GM19438 (cell line): Measurements from ENCODE around the gene TTC7B.

Experiments
- ATAC-seq: cut with Tn5 transposase; IDR thresholded peaks from one replicate; pipeline ENCODE4 v1.9.1; 2021; ENCODE audit warnings: low read depth; ENCODE audit not compliant: unreplicated experiment

The TTC7B gene

GRCh38 chr14:90520326-90520725 lies 295.9 kb downstream of the TTC7B start:
- no peak for ATAC-seq

DNA sequence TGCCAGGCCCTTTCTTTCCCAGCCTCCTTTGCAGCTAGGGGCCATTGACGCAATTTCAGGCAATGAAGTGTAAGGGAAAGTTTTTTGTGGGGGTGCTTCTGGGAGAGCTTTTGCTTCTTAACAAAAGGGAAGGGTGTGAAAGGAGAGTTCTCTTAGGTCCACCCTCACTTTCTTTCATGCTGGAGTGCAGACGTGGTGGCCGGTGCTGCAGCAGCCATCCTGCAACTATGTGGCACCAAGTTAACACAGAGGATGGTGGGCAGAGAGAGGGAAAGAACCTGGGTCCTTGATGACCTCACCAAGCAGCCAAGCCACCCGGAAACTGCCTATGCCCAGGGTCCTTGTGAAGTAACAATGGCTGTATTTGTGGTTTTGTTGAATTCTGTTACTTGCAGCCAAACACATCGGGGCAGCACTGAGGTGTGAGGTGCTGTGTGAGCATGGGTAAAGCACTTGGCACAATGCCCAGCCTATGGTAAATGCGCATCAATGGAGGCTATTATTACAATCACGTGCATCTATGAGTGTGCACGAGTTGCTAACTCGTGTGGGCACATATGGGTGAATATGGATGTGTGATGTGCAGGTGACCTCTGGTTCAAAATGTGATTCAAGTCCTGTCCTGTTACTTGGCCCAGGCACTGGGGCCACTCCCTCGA lies 296.8 kb downstream of the TTC7B start:
- ATAC-seq = no peak

DNA sequence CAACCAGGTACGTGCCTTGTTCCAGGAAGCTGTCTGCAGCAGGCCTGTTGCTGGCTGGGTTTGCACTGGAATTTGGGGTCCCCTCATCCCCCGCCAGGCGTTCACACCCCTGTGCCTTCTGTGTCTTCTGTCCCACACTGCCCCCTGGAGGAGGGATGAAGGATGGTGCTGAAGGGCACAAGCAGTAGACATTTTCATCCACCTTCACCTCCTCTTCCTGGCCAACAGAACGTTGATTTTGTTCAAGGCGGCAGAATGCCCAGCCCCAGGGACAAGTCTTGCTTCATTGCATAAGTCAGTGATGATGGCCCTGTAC lies 297.3 kb downstream of the TTC7B start:
- no peak for ATAC-seq

DNA sequence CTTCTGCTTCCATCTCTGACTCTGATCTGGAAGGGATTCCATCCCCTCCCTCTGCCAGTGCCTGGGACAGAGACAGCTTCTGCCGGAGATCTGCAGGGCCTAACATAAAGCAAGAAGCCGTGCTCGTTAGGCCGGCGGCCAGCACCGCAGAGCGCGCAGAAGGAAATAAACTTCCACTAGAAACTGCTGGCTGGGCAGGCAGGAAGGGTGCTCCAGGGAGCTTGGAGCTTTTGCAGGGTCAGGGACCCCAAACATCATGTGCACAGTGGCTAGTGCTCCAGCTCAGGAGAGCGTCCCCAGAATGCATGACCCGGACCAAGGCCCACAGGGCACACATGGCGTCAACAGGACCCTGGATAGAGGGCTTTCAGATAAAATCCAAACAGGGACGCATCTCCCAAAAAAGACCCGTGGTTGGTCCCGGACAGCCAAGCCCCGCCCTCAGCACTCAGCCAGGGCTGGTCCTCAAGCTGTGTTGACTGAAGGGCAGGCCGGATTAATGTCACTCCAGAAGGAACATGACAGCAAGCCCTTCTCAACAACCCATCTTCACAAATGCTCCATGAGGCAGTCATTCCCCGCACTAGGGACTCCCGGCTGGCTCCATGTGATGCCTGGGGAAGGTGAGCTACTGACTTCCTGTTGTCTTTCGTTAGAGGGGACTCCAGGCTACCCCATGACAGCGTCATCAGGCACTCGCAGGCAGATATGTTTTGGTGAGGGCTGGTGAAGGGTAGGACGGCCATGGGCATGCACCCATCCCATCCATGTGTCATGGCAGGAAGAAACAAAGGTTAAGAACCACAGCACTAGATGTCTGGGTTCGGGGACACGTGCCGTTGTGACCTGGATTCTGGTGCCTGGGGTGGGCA lies 297.9 kb downstream of the TTC7B start:
- ATAC-seq = no peak

DNA sequence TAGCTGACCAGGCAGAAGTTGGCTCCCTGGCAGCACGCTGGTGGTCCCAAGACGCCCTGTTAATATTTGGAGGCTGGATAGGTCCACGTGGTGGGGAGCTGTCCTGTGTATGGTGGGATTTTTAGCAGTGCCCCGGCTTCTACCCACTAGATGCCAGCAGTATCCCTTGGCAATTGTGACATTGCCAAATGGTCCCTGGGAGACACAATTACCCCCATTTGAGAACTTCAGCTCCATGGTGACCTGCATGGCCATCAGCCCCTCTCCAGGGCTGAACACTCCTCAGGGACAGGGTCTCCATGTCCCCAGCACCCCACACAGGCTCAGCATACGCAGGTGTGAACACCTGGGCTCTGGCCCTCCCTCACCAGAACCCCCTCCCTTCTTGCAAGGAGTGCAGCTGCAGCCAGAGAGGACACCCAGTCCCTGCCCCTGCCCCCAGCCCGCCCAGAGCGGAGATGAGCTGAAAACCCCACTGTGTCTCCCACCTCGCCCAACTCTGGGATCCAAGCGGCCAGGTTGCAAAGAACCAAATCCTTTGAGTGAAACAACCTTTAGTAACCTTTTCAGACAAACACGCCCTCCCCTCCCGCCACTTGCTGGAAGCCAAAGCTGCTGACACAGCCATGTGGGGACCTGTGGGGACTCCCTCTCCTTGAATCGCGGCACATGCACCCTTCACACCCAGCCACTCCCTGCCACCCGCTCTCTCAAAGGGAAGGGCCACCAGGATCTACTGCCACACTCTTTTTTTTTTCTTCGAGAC lies 299.0 kb downstream of the TTC7B start:
- ATAC-seq = no peak

DNA sequence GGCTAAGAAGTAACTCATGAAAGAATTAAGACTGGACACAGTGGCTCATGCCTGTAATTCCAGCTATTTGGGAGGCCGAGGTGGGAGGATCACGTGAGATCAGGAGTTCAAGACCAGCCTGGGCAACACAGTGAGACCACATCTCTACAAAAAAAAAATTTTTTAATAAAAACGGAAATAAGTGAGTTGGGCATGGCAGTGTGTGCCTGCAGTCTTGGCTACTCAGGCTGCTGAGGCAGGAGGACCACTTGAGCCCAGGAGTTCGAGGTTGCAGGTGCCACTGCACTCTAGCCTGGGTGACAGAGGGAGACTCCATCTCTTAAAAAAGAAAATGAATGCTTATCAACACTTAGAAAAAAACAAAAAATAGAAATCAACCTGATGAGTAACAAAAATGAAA lies 301.7 kb downstream of the TTC7B start:
- ATAC-seq = no peak

GRCh38 chr14:90514015-90514398 lies 302.2 kb downstream of the TTC7B start:
- no peak for ATAC-seq

DNA sequence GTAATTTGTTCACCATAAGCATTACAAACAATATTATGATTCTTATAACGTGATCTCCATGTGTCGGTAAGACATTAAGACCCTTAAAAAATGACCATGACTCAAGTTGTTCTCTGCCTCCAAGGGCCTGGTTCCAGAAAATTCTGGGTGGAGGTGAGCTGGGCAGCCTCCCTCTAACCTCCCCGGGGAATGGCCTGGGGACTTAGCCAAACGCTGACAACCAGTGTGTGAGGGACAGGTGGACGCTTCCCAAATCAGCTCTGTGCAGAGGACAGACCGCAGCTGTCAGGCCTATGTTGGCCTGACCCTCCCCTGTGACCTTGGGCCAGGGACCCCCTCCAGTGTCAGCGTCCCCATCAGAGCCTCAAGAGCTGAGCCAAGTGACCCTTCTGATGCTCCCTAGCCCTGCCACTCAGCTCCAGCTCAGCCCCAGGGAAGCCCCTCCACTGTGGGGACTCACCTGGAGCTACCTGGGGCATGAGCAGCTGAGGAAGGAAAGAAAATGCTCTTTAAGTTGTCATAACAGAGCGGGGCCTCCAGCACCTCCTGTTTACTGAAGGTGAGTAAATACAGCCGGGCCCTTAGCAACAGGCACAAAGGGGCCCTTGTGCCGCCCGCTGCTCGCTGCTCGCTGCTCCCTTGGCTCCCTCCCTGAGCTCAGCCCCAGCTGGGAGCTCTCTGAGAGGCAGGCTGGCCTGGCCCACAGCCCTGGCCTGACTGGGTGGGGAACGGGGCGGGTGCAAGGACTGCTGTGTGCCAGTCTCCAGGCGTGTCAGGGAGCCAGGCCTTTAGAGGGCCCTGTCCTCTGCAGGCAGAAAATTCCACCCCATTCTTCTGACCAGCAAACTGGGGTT lies 302.8 kb downstream of the TTC7B start:
- no peak for ATAC-seq

GRCh38 chr14:90512329-90512991 lies 303.8 kb downstream of the TTC7B start:
- ATAC-seq = no peak

DNA sequence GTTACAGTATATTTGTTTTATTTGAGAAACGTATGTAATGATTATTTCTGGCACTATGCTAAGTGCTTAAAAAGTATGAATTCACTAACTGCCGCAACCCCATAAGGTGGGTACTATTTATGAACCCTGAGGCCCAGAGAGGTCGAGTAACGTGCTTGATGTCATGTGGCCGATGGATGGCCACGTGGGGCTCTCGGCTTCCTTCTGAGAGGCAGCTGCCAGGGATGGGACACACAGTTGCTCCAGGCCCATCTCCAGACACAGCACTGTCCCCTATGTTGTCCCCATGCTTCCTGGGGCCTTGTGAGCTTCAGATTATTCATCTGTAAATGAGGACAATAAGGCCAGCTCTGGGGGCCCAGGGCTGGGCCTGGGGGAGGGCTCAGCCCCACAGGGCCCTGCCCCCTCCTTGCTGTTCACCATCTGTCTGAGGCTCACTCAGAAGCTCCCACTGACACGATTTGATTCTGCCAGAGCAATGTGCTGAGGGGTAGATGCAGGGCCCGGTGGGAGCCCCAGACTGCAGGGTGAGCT lies 304.4 kb downstream of the TTC7B start:
- ATAC-seq = no peak

- ATAC-seq = no peak
These were observed 305.0 kb downstream of the TTC7B start for GRCh38 chr14:90511252-90511651.

DNA sequence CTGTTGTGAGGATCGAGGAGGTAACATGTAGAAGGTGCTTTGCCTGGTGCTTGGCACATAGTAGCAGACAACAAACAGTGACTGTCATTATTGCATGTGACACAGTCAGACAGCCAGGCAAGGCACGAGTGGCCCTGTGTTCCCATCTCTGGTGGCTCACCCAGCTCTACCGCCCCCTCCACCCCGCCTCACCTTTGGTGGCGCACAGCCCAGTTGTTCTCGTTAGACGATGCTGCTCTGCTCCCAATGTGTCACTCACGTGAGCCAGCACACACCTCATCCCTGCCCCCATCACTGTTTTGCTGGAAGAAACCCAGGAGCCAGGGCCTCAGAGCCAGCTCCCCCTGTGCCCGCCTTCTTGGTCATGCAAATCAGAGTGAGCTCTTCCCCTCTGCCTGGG lies 306.1 kb downstream of the TTC7B start:
- no peak for ATAC-seq

GRCh38 chr14:90509403-90509802 lies 306.8 kb downstream of the TTC7B start:
- ATAC-seq = no peak

DNA sequence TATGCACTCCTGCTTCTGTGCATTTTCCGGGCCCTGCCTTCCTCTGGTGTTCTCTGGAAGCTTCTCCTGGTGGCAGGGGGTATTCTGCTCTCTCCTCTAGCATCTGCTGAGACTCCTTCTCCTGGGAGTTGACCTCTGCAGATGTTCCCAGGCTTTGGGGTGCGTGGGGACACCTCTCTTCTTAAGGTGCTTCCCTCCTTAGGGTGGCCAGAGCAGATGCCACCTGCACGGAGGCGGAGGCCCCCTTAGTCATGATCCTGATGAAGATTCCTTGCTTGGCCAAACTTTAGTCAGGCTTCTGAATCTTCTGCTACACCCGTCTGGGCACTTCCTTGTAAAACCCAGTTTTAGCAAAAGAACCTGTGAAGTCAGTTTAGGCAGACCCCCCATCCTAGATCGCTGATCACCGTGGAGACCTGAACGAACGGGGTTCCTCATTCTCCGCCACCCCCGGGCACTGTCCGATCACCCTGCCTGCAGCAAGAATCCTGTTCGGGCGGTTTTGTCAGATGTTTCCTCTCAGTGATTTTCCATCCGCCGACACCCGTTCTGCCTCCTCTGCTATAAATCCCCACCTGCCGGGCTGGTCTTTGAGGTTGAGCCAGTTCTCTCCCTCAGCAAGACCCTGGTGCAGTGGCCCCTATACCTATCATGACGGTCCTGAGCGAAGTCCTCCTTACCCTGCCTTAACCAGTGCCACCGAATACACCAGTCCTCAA lies 307.5 kb downstream of the TTC7B start:
- no peak for ATAC-seq

DNA sequence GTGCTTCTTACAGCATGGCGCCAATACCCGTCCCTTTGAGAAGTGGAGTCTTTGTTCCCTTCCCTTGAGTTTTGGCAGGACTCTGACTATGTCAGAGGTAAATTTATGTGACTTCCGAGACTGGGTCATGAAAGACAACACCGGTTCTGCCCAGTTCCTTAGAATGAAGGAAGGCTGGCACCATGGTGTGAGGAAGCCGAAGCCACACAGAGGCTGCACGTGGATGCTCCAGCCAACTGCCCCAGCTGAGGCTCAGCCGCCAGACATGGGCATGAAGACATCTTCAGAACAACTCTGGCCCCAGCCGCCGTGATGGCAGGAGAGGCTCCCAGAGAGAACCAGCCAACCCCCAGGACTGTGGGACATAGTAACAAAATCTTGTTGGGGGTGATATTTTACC lies 308.2 kb downstream of the TTC7B start:
- ATAC-seq = no peak

- no peak for ATAC-seq
These were observed 308.8 kb downstream of the TTC7B start for GRCh38 chr14:90507428-90507827.

- ATAC-seq = no peak
These were observed 309.5 kb downstream of the TTC7B start for GRCh38 chr14:90506748-90507147.

DNA sequence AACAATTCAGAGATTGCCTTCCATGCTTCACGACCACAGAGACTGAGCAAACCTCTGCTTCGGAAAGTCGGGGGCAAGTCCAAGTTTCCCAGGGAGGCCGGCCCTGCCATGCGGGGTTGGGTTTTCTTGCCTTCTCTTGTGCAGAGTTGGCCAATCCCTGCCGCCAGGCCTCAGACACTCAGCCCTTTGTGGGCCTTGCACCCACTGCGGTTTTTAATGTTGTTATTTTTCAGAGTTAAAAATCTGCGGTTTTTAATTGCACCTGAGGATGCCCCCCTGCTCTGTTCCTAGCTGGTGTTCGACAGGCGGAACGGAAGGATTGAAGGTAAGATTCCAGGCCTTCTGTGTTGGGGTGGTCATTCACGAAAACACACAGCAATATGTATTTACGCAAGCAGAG lies 310.7 kb downstream of the TTC7B start:
- ATAC-seq = no peak

DNA sequence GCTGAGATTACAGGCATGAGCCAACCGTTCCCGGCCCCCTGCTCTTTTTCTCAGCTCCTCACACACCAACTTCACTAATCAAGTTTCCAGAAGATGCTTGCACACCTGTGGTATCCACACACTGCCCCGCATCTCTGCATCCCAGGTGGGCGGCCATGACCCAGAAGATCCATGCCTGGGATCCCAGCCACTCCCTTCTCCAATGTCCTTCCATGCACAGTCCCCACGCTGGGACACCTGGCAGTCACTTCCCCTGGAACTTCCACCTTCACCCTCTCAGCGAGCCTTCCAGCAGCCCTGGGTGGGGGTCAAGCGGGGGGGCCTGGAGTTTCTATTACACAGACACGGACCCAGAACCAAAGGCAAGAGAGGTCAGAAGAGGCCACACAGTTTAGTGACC lies 311.6 kb downstream of the TTC7B start:
- ATAC-seq = no peak
